Measurements from ENCODE around the gene BCL3.

DNA sequence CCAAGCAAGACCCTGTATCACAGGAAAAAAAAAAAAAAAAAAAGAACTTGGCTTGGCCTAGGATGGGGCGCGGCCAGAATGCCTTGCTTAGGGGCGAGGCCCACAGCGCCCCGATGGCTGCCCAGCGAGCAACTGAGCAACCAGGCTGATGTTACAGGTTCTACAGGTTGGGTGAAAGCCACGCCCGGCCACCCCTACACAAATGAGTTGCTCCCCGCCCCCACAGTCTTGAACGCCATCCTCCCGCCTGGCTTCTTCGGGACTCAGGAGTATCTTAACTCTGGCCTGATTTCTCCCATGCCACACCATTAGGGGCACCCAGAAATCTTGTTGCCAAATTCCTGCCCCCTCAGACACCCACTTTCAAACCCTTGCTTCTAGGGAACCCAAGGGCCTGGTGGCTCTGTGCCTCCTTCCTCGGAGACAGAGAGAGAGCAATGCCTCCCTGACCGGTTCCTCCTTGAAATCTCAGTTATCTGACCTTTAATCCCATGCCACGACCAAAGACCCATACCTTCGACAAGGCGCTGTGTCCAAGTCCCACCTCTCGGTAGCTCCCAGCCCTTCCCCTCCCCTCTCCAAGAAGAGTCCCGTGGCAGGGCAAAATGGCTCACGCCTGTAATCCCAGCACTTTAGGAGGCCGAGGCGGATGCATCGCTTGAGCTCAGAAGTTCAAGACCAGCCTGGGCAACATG, 28.0 kb downstream of the BCL3 start:
- TF ChIP-seq POLR2A (IDR thresholded peaks at IDR 0.05; ENCODE audit: low read length), result no peak
- no peak for TF ChIP-seq GATA1 (IDR thresholded peaks at IDR 0.05; ENCODE audit: low read depth, low read length)

Data from erythroblast (primary cell).